ENCODE measurements around the gene BANP. TPM values are rescaled to one million over a fixed set of nuclear protein-coding genes. Genes with fewer than 3 reads are reported as not detected.
"Not testable (repeated sequence)": the region's sequence is repeated elsewhere in the genome, so short reads cannot be mapped to it uniquely, and the experiment has no call there.

The BANP gene
- total RNA-seq, 2 experiments from 2014 or later, result 39.6 to 58.0 TPM

DNA sequence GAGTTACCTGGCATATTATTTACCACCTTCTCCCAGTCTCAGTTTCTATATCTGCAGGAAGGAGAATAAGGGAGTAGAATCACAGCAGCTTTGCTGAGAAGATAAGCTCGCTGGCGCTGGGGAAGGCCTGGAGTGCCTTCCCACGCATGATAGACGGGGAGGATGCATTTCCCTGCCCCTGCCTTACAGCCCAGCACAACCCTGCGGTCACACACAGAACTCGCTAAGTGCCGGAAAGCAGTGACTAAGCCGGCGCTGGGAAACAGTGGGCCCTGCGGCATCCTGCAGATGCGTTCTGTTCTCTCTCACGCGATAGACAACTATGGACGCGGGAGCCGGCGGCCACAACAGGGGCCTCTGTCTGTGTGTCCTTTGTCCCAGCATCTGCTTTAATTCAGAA lies 19.7 kb upstream of the BANP start:
- POLR2A ChIA-PET, result no interaction called here
- Histone ChIP-seq H3K79me2 (ENCODE audit: insufficient read depth, low read depth, low read length) (no peaks in the 10 kb centered on the region), H4K20me1 (ENCODE audit: insufficient read depth, low read length) (no peaks in the 10 kb centered on the region), H3K4me1 (ENCODE audit: insufficient read depth, low read length, poor library complexity, severe bottlenecking) (peaks cover under 1% of the 10 kb centered on the region), H3K27ac (ENCODE audit: low read depth, low read length, poor library complexity, severe bottlenecking) (no peak overlapping the region), H3K9me2 (ENCODE audit: insufficient read depth, low read length) (no peaks in the 10 kb centered on the region), H3K36me3 (ENCODE audit: insufficient read depth, low read length) (no peaks in the 10 kb centered on the region), H3K4me3 (ENCODE audit: low read depth, low read length, poor library complexity, severe bottlenecking) (no peak overlapping the region), H2AFZ (ENCODE audit: low read length) (no peak overlapping the region), H3K9me3 (ENCODE audit: low read length) (no peaks in the 10 kb centered on the region), H3K4me2 (ENCODE audit: low read length) (no peak overlapping the region)
- no peak for TF ChIP-seq EZH2phosphoT487 (IDR thresholded peaks at IDR 0.05; ENCODE audit: borderline replicate concordance, low read depth, low read length)
- TF ChIP-seq CTCF (conservative IDR thresholded peaks at IDR 0.05; ENCODE audit: low read length), result no peak
- no TSS peak for BruUV-seq (replicated peaks)
- CTCF ChIA-PET (ENCODE audit: unreplicated experiment), result no interaction called here
- intact Hi-C loops (cut with micrococcal nuclease; ENCODE audit: unreplicated experiment), result no loop called here
- DNase-seq (ENCODE audit: low spot score), result no peak

- H3K4me3 ChIP-seq (ENCODE audit: low read depth, low read length, poor library complexity, severe bottlenecking); H3K27ac ChIP-seq (ENCODE audit: low read depth, low read length, poor library complexity, severe bottlenecking); H3K4me2 ChIP-seq (ENCODE audit: low read length); H3K79me2 ChIP-seq (ENCODE audit: insufficient read depth, low read depth, low read length); H3K9me2 ChIP-seq (ENCODE audit: insufficient read depth, low read length); intact Hi-C loops (cut with micrococcal nuclease; ENCODE audit: unreplicated experiment); H3K36me3 ChIP-seq (ENCODE audit: insufficient read depth, low read length); CTCF ChIA-PET (ENCODE audit: unreplicated experiment); H2AFZ ChIP-seq (ENCODE audit: low read length); POLR2A ChIA-PET; BruUV-seq (replicated peaks); H4K20me1 ChIP-seq (ENCODE audit: insufficient read depth, low read length); H3K4me1 ChIP-seq (ENCODE audit: insufficient read depth, low read length, poor library complexity, severe bottlenecking); H3K9me3 ChIP-seq (ENCODE audit: low read length); DNase-seq (ENCODE audit: low spot score): not testable (repeated sequence)
Observed at GRCh38 chr16:87932475-87933139, 18.6 kb upstream of the BANP start.

- ChIA-PET CTCF (ENCODE audit: unreplicated experiment) (no interaction called here), POLR2A (no interaction called here)
- TF ChIP-seq CTCF (conservative IDR thresholded peaks at IDR 0.05; ENCODE audit: low read length), result no peak
- no peak for TF ChIP-seq EZH2phosphoT487 (IDR thresholded peaks at IDR 0.05; ENCODE audit: borderline replicate concordance, low read depth, low read length)
- Histone ChIP-seq H3K9me3 (ENCODE audit: low read length) (no peaks in the 10 kb centered on the region), H3K4me2 (ENCODE audit: low read length) (no peak overlapping the region), H3K27ac (ENCODE audit: low read depth, low read length, poor library complexity, severe bottlenecking) (no peak overlapping the region), H3K4me1 (ENCODE audit: insufficient read depth, low read length, poor library complexity, severe bottlenecking) (no peaks in the 10 kb centered on the region), H3K9me2 (ENCODE audit: insufficient read depth, low read length) (no peaks in the 10 kb centered on the region), H4K20me1 (ENCODE audit: insufficient read depth, low read length) (no peaks in the 10 kb centered on the region), H3K36me3 (ENCODE audit: insufficient read depth, low read length) (no peaks in the 10 kb centered on the region), H2AFZ (ENCODE audit: low read length) (no peak overlapping the region), H3K79me2 (ENCODE audit: insufficient read depth, low read depth, low read length) (no peaks in the 10 kb centered on the region), H3K4me3 (ENCODE audit: low read depth, low read length, poor library complexity, severe bottlenecking) (no peak overlapping the region)
- no peak for DNase-seq (ENCODE audit: low spot score)
- BruUV-seq (replicated peaks), result no TSS peak
- intact Hi-C loops (cut with micrococcal nuclease; ENCODE audit: unreplicated experiment), result no loop called here
Observed at GRCh38 chr16:87933140-87933495, 18.1 kb upstream of the BANP start.

DNA sequence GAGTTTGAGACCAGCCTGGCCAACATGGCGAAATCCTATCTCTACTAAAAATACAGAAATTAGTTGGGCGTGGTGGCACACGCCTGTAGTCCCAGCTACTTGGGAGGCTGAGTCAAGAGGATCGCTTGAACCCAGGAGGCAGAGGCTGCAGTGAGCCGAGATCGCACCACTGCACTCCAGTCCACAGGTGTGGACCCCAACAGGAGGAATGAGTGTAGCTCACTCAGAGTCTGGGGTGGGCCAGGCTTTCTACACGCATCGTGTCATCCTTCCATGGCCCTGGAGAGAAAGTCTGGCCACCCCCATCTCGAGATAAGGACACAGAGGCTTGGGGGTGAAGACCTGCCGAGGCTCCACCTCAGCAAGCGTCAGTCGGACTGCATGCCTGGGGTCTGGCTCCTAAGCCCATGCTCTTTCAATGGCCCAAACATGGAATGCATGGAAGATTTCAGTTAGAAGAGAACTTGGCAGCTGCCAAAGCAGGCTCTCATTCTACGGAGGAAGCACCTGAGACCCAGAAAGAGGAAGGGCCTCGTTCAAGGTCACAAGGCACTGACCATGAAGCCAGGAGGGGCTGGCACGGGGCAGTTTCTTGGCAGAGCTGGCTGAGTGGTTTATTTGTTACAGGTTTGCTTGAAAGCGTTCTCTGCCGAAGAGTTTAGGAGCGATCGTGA lies 16.3 kb upstream of the BANP start:
- H2AFZ ChIP-seq (ENCODE audit: low read length); BruUV-seq (replicated peaks); intact Hi-C loops (cut with micrococcal nuclease; ENCODE audit: unreplicated experiment); H3K4me2 ChIP-seq (ENCODE audit: low read length); H3K4me3 ChIP-seq (ENCODE audit: low read depth, low read length, poor library complexity, severe bottlenecking); CTCF ChIA-PET (ENCODE audit: unreplicated experiment); POLR2A ChIA-PET; H4K20me1 ChIP-seq (ENCODE audit: insufficient read depth, low read length); H3K79me2 ChIP-seq (ENCODE audit: insufficient read depth, low read depth, low read length); H3K27ac ChIP-seq (ENCODE audit: low read depth, low read length, poor library complexity, severe bottlenecking); H3K36me3 ChIP-seq (ENCODE audit: insufficient read depth, low read length); H3K9me2 ChIP-seq (ENCODE audit: insufficient read depth, low read length); H3K9me3 ChIP-seq (ENCODE audit: low read length); H3K4me1 ChIP-seq (ENCODE audit: insufficient read depth, low read length, poor library complexity, severe bottlenecking); DNase-seq (ENCODE audit: low spot score): not testable (repeated sequence)

DNA sequence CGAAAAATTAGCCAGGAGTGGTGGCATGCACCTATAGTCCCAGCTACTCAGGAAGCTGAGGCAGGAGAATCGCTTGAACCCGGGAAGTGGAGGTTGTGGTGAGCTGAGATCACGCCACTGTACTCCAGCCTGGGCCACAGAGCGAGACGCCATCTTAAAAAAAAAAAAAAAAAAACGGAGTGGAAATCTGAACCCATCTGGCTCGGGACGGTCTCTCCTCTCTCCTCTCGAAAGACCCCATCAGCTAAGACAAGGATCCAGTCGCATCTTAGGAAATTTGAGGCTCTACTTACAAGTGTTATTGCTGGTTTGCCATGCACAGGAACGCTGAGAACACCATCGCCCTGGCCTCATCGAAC lies 15.2 kb upstream of the BANP start:
- CTCF ChIA-PET (ENCODE audit: unreplicated experiment); H3K9me3 ChIP-seq (ENCODE audit: low read length); BruUV-seq (replicated peaks); H3K36me3 ChIP-seq (ENCODE audit: insufficient read depth, low read length); H3K9me2 ChIP-seq (ENCODE audit: insufficient read depth, low read length); H4K20me1 ChIP-seq (ENCODE audit: insufficient read depth, low read length); H3K79me2 ChIP-seq (ENCODE audit: insufficient read depth, low read depth, low read length); H3K4me2 ChIP-seq (ENCODE audit: low read length); intact Hi-C loops (cut with micrococcal nuclease; ENCODE audit: unreplicated experiment); H3K27ac ChIP-seq (ENCODE audit: low read depth, low read length, poor library complexity, severe bottlenecking); H3K4me1 ChIP-seq (ENCODE audit: insufficient read depth, low read length, poor library complexity, severe bottlenecking); DNase-seq (ENCODE audit: low spot score); H2AFZ ChIP-seq (ENCODE audit: low read length); H3K4me3 ChIP-seq (ENCODE audit: low read depth, low read length, poor library complexity, severe bottlenecking): not testable (repeated sequence)
- POLR2A ChIA-PET, result interaction anchor here (0.7 kb wide), 1 partner anchor 9 kb away, joined by 3 read pairs; no protein-coding TSS in a partner anchor
